Measurements from ENCODE around the gene CHST15. TPM values are rescaled to one million over a fixed set of nuclear protein-coding genes. Genes with fewer than 3 reads are reported as not detected.

CHST15 gene
- polyA plus RNA-seq, 1 donor from 2014 or later = 0.79 TPM

- Histone ChIP-seq H3K9me2 (ENCODE audit: insufficient read depth, low read length) (no peaks in the 10 kb centered on the region), H3K36me3 (ENCODE audit: insufficient read depth, low read length) (no peaks in the 10 kb centered on the region), H4K20me1 (ENCODE audit: insufficient read depth) (no peaks in the 10 kb centered on the region), H3K27ac (ENCODE audit: low read length) (no peak overlapping the region), H3K9ac (ENCODE audit: low read length) (no peak overlapping the region), H2AFZ (ENCODE audit: low read depth, low read length) (no peak overlapping the region), H3K79me2 (replicated peaks; ENCODE audit: insufficient read depth, low read length) (no peaks in the 10 kb centered on the region), H3K9me3 (ENCODE audit: low read length) (no peaks in the 10 kb centered on the region), H3K27me3 (ENCODE audit: insufficient read depth, low read depth, low read length) (no peaks in the 10 kb centered on the region), H3K4me2 (ENCODE audit: low read length) (no peak overlapping the region), H3K4me3 (ENCODE audit: low read length) (no peak overlapping the region), H3F3A (ENCODE audit: insufficient read depth, low read length, poor library complexity, severe bottlenecking) (no peaks in the 10 kb centered on the region)
- TF ChIP-seq MXI1 (conservative IDR thresholded peaks at IDR 0.05; ENCODE audit: poor library complexity, severe bottlenecking) = no peak
- TF ChIP-seq EP300 (conservative IDR thresholded peaks at IDR 0.05; ENCODE audit: poor library complexity, severe bottlenecking) = no peak
- no peak for TF ChIP-seq RAD21 (conservative IDR thresholded peaks at IDR 0.05)
- TF ChIP-seq, protein P1, sequence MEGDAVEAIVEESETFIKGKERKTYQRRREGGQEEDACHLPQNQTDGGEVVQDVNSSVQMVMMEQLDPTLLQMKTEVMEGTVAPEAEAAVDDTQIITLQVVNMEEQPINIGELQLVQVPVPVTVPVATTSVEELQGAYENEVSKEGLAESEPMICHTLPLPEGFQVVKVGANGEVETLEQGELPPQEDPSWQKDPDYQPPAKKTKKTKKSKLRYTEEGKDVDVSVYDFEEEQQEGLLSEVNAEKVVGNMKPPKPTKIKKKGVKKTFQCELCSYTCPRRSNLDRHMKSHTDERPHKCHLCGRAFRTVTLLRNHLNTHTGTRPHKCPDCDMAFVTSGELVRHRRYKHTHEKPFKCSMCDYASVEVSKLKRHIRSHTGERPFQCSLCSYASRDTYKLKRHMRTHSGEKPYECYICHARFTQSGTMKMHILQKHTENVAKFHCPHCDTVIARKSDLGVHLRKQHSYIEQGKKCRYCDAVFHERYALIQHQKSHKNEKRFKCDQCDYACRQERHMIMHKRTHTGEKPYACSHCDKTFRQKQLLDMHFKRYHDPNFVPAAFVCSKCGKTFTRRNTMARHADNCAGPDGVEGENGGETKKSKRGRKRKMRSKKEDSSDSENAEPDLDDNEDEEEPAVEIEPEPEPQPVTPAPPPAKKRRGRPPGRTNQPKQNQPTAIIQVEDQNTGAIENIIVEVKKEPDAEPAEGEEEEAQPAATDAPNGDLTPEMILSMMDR (IDR thresholded peaks at IDR 0.05; ENCODE audit: poor library complexity, severe bottlenecking) = no peak
These were observed 77.4 kb downstream of the CHST15 start for GRCh38 chr10:124015991-124016390.

DNA sequence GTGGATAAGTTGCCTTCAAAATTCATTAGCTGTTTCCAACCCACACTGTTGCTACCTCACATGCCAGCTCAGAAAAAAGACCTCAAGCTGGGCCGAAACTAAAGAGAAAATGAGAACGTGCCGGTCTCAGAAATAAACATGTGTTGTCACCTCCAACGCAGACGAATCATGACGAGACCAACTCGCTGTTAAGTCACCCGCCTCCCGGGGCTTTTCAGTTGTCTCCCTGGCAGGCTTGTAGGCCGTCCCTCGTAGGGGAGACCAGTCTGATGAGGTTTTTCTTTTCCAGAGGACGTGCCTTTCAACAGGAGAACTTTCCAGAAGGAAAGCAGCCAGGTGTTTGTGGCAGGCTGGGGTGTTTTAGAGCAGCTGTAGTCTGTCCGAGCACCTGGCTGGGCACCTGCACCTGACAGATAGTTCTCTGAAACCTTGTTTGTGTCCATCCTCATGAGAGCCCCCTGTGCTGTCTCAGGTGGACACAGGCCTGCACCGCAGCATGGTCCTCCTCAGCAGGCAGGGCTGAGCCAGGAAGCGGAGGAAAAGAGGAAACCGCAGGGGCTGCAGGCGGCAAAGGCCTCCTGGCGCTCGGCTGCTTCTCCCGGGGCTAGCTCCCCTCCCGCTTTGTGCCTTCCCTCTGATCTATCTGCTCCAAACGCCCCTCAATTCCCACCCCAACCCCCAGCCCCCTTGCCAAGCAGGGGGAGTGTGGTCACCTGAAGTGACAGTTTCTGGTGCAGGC is 78.8 kb downstream of the CHST15 start:
- no peaks in the 10 kb centered on the region for H4K20me1 ChIP-seq (ENCODE audit: insufficient read depth)
- no peaks in the 10 kb centered on the region for H3K36me3 ChIP-seq (ENCODE audit: insufficient read depth, low read length)
- no peaks in the 10 kb centered on the region for H3K9me2 ChIP-seq (ENCODE audit: insufficient read depth, low read length)
- H3K27me3 ChIP-seq (ENCODE audit: insufficient read depth, low read depth, low read length) = no peaks in the 10 kb centered on the region
- H3K4me3 ChIP-seq (ENCODE audit: low read length) = no peak overlapping the region
- no peak overlapping the region for H2AFZ ChIP-seq (ENCODE audit: low read depth, low read length)
- no peak overlapping the region for H3K4me2 ChIP-seq (ENCODE audit: low read length)
- no peaks in the 10 kb centered on the region for H3K9me3 ChIP-seq (ENCODE audit: low read length)
- no peaks in the 10 kb centered on the region for H3F3A ChIP-seq (ENCODE audit: insufficient read depth, low read length, poor library complexity, severe bottlenecking)
- H3K27ac ChIP-seq (ENCODE audit: low read length) = no peak overlapping the region
- TF ChIP-seq, protein P2, sequence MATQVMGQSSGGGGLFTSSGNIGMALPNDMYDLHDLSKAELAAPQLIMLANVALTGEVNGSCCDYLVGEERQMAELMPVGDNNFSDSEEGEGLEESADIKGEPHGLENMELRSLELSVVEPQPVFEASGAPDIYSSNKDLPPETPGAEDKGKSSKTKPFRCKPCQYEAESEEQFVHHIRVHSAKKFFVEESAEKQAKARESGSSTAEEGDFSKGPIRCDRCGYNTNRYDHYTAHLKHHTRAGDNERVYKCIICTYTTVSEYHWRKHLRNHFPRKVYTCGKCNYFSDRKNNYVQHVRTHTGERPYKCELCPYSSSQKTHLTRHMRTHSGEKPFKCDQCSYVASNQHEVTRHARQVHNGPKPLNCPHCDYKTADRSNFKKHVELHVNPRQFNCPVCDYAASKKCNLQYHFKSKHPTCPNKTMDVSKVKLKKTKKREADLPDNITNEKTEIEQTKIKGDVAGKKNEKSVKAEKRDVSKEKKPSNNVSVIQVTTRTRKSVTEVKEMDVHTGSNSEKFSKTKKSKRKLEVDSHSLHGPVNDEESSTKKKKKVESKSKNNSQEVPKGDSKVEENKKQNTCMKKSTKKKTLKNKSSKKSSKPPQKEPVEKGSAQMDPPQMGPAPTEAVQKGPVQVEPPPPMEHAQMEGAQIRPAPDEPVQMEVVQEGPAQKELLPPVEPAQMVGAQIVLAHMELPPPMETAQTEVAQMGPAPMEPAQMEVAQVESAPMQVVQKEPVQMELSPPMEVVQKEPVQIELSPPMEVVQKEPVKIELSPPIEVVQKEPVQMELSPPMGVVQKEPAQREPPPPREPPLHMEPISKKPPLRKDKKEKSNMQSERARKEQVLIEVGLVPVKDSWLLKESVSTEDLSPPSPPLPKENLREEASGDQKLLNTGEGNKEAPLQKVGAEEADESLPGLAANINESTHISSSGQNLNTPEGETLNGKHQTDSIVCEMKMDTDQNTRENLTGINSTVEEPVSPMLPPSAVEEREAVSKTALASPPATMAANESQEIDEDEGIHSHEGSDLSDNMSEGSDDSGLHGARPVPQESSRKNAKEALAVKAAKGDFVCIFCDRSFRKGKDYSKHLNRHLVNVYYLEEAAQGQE (IDR thresholded peaks at IDR 0.05; ENCODE audit: borderline replicate concordance) = no peak
- TF ChIP-seq EZH2 (IDR thresholded peaks at IDR 0.05; ENCODE audit: borderline replicate concordance, insufficient read depth, low read length, poor library complexity, severe bottlenecking) (no peak), EP300 (conservative IDR thresholded peaks at IDR 0.05; ENCODE audit: poor library complexity, severe bottlenecking) (no peak), MXI1 (conservative IDR thresholded peaks at IDR 0.05; ENCODE audit: poor library complexity, severe bottlenecking) (no peak), POLR2AphosphoS5 (IDR thresholded peaks at IDR 0.05) (no peak), SMC3 (conservative IDR thresholded peaks at IDR 0.05; ENCODE audit: poor library complexity) (no peak), TAF1 (IDR thresholded peaks at IDR 0.05; ENCODE audit: low read depth) (no peak), RAD21 (conservative IDR thresholded peaks at IDR 0.05) (no peak)
- TF ChIP-seq, protein P1 (IDR thresholded peaks at IDR 0.05; ENCODE audit: poor library complexity, severe bottlenecking) = no peak
- no peak overlapping the region for H3K9ac ChIP-seq (ENCODE audit: low read length)
- no peaks in the 10 kb centered on the region for H3K79me2 ChIP-seq (replicated peaks; ENCODE audit: insufficient read depth, low read length)
